Mucosa of descending colon (tissue), 3 donors: Measurements from ENCODE around the gene CENPF. TPM values are rescaled to one million over a fixed set of nuclear protein-coding genes. Genes with fewer than 3 reads are reported as not detected.
A peak's percentile ranks its signal among the peaks of the same experiment; 100 is the strongest.

ENCODE experiments used
- ATAC-seq: fragments of 200-7000 bp; cut with Tn5 transposase; one replicate; pipeline ENCODE4 v1.9.1; 2020; ENCODE audit warnings: mild to moderate bottlenecking, moderate library complexity
- DNase-seq, 3 donors: peaks; one replicate each; pipeline ENCODE4 v3.0.0-alpha.2; 2020
- H3K36me3 ChIP-seq: fragments of 200-600 bp; one replicate; pipeline ENCODE4 v1.8.0; 2021; ENCODE audit warnings: low read depth, mild to moderate bottlenecking
- H3K4me1 ChIP-seq: fragments of 200-600 bp; one replicate; pipeline ENCODE4 v1.8.0; 2021; ENCODE audit warnings: low read depth, mild to moderate bottlenecking
- H3K4me3 ChIP-seq: fragments of 200-600 bp; one replicate; pipeline ENCODE4 v1.8.0; 2021; ENCODE audit warnings: mild to moderate bottlenecking
- H3K9me3 ChIP-seq: fragments of 200-600 bp; one replicate; pipeline ENCODE4 v1.8.0; 2021; ENCODE audit warnings: mild to moderate bottlenecking
- intact Hi-C, 2 donors: fragments of 100-400 bp; cut with DNase I in 1 of 2; cut with micrococcal nuclease in 1 of 2; formaldehyde crosslinking; loops; one replicate each; pipeline versions ENCODE4 v1.11.0 to v1.11.1; 2022; cut with DNase I, micrococcal nuclease
- total RNA-seq, 3 donors: library from RNA; stranded (reverse); fragmentation: NEBNext Ultra II Directional in 2 of 3; extraction: Animal tissue kit (Norgen Biotek cat#: 25700) in 2 of 3; gene quantifications; one replicate each; pipeline versions ENCODE4 v1.2.1 to v1.2.4, GENCODE V29; 2021 to 2023
- TF ChIP-seq, protein P1 (sequence below): fragments of 200-600 bp; IDR thresholded peaks from one replicate; pipeline ENCODE4 v1.8.0; 2022; ENCODE audit warnings: antibody characterized with exemption, mild to moderate bottlenecking
- donor health status: DM: no; HTN: no; CAD: no; lungs with moderate emphysema.
- donor health status: DM: no; HTN: no; CAD: no.
- donor health status: DM: no; HTN: yes; CAD: no.

CENPF gene
- total RNA-seq, 3 donors from 2014 or later = 4.1 to 27.1 (median 6.3) TPM

DNA sequence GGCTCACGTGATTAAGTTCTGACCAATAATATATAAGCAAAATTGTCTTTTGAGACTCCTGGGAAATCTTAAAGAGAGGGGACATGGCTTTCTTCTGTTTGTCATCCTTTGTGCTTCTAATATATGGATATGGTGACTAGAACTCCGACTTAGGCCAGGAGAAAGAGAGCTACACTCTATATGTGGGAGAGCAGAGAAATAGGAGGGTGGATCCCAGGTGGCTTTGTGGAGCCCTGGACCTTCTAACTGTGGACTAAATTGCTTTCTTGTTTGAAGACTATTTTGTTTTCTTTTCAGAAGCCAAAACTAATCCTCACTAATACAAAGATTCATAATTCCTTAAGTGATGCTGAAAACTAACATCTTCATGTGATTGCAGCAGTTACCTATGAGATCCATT, 75.0 kb downstream of the CENPF start:
- Histone ChIP-seq H3K4me1 (no peaks in the 10 kb centered on the region), H3K9me3 (no peaks in the 10 kb centered on the region), H3K36me3 (no peaks in the 10 kb centered on the region), H3K4me3 (no peak overlapping the region)
- ATAC-seq (no peak), DNase-seq (no peak)
- intact Hi-C loops = no loop called here
- TF ChIP-seq, protein P1, sequence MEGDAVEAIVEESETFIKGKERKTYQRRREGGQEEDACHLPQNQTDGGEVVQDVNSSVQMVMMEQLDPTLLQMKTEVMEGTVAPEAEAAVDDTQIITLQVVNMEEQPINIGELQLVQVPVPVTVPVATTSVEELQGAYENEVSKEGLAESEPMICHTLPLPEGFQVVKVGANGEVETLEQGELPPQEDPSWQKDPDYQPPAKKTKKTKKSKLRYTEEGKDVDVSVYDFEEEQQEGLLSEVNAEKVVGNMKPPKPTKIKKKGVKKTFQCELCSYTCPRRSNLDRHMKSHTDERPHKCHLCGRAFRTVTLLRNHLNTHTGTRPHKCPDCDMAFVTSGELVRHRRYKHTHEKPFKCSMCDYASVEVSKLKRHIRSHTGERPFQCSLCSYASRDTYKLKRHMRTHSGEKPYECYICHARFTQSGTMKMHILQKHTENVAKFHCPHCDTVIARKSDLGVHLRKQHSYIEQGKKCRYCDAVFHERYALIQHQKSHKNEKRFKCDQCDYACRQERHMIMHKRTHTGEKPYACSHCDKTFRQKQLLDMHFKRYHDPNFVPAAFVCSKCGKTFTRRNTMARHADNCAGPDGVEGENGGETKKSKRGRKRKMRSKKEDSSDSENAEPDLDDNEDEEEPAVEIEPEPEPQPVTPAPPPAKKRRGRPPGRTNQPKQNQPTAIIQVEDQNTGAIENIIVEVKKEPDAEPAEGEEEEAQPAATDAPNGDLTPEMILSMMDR = no peak

DNA sequence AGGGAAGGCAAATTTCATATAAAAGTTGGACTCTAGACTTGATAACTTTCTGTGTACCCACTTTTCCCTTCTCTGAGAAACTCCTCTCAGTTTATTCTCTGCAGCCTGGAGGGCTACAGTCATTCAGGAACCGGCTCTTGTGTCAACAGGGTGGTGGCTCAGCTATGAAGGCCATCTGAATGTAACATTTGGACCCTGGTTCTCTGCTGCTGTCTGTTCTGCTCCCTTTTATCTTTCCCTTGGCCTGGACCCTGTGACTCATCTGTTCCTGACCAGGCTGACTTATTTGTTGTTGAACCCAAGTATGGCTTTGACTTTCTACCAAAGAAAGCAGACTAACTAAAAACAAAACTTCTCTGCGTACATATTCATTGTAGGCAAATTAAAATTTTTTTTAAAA, 75.4 kb downstream of the CENPF start:
- DNase-seq (peak in 1 of 3 donors; percentile 16), ATAC-seq (peak; percentile 84)
- no peaks in the 10 kb centered on the region for H3K36me3 ChIP-seq
- H3K9me3 ChIP-seq = no peaks in the 10 kb centered on the region
- H3K4me1 ChIP-seq = no peaks in the 10 kb centered on the region
- no peak overlapping the region for H3K4me3 ChIP-seq
- intact Hi-C loops = no loop called here
- TF ChIP-seq, protein P1 = no peak

DNA sequence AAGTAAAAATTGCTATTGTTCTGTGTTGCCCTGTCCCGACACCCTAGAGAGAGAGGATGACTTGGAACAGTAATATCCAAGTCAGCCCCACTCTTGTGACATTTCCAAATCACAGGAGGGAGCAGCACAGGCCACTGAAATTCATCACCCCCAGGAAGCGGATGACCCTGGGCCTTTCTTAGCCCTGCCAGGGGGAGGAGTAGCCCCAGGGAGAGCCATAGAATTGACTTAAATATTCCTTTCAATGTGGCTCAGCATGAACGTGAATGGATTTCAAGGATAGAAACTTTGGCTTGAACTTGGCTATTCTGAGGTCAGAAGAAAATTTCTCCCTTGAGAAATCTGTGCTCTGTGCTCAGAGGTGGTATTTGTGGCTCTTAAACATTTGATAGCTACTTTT, 80.6 kb downstream of the CENPF start:
- no peak overlapping the region for H3K4me3 ChIP-seq
- no peaks in the 10 kb centered on the region for H3K36me3 ChIP-seq
- no peaks in the 10 kb centered on the region for H3K9me3 ChIP-seq
- TF ChIP-seq, protein P1 = no peak
- H3K4me1 ChIP-seq = no peaks in the 10 kb centered on the region
- DNase-seq (no peak), ATAC-seq (no peak)
- intact Hi-C loops = no loop called here

DNA sequence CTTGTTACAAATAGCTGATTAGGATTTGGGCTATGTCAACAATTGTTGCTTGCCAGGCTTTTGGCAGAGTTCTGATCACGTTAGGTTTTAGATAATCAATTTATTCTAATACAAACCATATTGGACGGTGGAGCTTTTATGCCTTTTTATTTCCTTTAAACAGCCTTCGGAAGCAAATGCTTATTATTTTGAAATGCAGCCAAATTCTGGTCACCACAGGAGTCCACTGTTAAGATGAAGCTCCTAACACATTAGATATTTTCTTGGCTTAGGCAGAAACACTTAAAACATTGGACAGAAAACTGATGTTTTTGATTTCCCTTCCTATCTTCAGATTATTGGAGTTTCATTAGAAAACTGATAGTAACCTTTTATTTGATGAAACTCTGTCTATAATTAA, 82.9 kb downstream of the CENPF start:
- Histone ChIP-seq H3K36me3 (no peaks in the 10 kb centered on the region), H3K4me3 (no peak overlapping the region)
- intact Hi-C loops = no loop called here

DNA sequence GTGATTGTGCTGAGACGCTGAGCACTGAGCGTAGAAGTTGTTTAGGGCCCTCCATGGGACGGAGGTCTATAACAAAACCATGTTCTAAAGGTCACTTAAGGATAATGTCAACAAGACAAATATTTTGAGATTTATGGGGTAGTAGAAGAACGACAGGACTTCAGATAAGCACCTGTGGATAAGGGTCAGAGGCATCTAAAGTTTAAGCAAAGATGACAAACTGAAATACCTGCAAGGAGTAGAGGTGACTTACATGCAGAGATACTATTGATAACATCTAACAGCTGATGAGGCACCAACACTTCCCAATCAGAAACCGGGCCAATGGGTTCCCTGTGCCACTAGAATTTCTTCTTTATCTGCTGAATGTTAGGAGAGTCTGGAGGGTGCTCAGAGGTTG, 83.5 kb downstream of the CENPF start:
- no peak overlapping the region for H3K4me3 ChIP-seq
- TF ChIP-seq, protein P1 = no peak
- intact Hi-C loops = no loop called here
- H3K4me1 ChIP-seq = no peaks in the 10 kb centered on the region
- no peaks in the 10 kb centered on the region for H3K9me3 ChIP-seq
- DNase-seq = no peak
- H3K36me3 ChIP-seq = no peaks in the 10 kb centered on the region
- no peak for ATAC-seq

More for the DNA sequence above, 82.9 kb downstream of the CENPF start:
- TF ChIP-seq, protein P1 = no peak
- Histone ChIP-seq H3K4me1 (no peaks in the 10 kb centered on the region), H3K9me3 (no peaks in the 10 kb centered on the region)
- ATAC-seq = no peak
- no peak for DNase-seq

DNA sequence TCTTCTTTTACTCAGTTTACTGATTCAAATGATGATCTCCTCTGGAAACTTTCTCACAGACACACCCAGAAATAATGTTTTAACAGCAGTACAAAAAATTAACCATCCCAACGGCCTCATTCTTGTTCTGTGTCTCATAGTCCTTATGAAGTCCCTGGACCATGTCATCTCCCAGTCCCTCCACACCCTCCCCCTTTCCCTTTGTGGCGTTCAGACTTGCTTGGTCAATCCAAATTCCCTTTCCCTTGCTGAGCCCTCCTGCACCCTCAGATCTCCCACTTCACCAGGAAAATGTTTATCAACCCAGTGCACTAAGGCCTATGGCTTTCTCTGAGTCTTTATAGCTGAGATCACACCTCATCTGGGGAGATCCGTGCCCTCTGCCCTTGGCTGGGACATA, 85.9 kb downstream of the CENPF start:
- ATAC-seq = no peak
- DNase-seq = no peak
- Histone ChIP-seq H3K36me3 (no peaks in the 10 kb centered on the region), H3K9me3 (no peaks in the 10 kb centered on the region), H3K4me3 (no peak overlapping the region), H3K4me1 (no peaks in the 10 kb centered on the region)
- TF ChIP-seq, protein P1 = no peak
- intact Hi-C loops = no loop called here
